Loucy (cell line): ENCODE measurements around the gene HSD3B2.

Experiments used
- EZH2phosphoT487 ChIP-seq: fragments of 200-600 bp; IDR thresholded peaks from 2 replicates; pipeline ENCODE4 v1.6.1; 2018; ENCODE audit warnings: antibody characterized with exemption, mild to moderate bottlenecking, moderate library complexity, borderline replicate concordance
- TF ChIP-seq, protein P1 (sequence below): fragments of 200-600 bp; sonication (generic); conservative IDR thresholded peaks from 2 replicates; pipeline ENCODE4 v1.5.1; 2014; ENCODE audit warnings: mild to moderate bottlenecking, antibody characterized with exemption, low read length

DNA sequence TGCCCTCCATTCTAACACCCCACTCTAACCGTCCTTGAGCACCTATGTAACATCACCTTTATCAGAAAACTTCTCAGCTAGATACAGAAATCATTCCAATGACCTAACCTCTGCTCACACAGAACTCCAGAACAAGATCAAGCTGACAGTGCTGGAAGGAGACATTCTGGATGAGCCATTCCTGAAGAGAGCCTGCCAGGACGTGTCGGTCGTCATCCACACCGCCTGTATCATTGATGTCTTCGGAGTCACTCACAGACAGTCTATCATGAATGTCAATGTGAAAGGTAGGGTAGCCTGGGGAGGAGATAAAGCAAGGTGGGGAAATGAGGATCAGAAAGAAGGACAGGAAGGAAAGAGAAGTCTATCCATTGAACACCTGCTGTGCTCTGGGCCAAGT lies 27.8 kb downstream of the HSD3B2 start:
- TF ChIP-seq, protein P1, sequence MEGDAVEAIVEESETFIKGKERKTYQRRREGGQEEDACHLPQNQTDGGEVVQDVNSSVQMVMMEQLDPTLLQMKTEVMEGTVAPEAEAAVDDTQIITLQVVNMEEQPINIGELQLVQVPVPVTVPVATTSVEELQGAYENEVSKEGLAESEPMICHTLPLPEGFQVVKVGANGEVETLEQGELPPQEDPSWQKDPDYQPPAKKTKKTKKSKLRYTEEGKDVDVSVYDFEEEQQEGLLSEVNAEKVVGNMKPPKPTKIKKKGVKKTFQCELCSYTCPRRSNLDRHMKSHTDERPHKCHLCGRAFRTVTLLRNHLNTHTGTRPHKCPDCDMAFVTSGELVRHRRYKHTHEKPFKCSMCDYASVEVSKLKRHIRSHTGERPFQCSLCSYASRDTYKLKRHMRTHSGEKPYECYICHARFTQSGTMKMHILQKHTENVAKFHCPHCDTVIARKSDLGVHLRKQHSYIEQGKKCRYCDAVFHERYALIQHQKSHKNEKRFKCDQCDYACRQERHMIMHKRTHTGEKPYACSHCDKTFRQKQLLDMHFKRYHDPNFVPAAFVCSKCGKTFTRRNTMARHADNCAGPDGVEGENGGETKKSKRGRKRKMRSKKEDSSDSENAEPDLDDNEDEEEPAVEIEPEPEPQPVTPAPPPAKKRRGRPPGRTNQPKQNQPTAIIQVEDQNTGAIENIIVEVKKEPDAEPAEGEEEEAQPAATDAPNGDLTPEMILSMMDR = no peak
- TF ChIP-seq EZH2phosphoT487 = no peak
